GM13977 (cell line): ENCODE data around the gene TRPM1.

ENCODE experiments used
- DNase-seq: peaks from one replicate; pipeline ENCODE4 v3.0.0; 2012; ENCODE audit warnings: low spot score
- CTCF ChIP-seq: IDR thresholded peaks from 2 replicates; pipeline ENCODE4 v1.5.1; 2012; ENCODE audit warnings: mild to moderate bottlenecking, control low read depth; ENCODE audit not compliant: insufficient read depth; ENCODE audit errors: extremely low read depth, missing control alignments
- in situ Hi-C: fragments of 300-500 bp; cut with MboI; formaldehyde crosslinking; loops from one replicate; pipeline ENCODE4 v1.12.0; 2022; ENCODE audit warnings: low sequenced_read_pairs, low pct_unique_long_range_greater_than_20kb, mixed read lengths, inconsistent platforms; ENCODE audit not compliant: unreplicated experiment

Gene TRPM1

GRCh38 chr15:30962659-30963058 is 138.9 kb downstream of the TRPM1 start:
- no peak for DNase-seq
- in situ Hi-C loops: no loop called here
- TF ChIP-seq CTCF: no peak

GRCh38 chr15:30962079-30962478 is 139.4 kb downstream of the TRPM1 start:
- TF ChIP-seq CTCF: no peak
- in situ Hi-C loops: no loop called here
- DNase-seq: no peak

DNA sequence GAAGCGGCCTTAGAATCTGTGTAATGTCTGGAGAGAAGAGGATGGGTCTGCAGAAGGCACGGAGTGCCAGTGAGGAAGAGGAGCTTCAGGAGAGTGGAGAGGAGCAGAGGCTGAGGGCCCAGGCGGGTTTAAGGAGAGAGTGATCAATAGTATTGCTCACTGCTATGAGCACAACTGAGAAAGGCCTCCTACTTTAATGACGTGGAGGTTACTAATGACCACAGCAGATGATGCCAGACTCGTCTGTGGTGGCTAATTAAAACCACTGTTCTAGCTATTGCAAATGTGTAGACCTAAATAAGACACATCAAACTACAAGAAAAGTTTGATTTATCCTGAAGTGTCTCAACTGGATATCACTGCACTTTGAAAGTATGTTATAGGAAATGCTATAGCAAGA is 143.3 kb downstream of the TRPM1 start:
- in situ Hi-C loops: no loop called here
- DNase-seq: no peak
- TF ChIP-seq CTCF: no peak

DNA sequence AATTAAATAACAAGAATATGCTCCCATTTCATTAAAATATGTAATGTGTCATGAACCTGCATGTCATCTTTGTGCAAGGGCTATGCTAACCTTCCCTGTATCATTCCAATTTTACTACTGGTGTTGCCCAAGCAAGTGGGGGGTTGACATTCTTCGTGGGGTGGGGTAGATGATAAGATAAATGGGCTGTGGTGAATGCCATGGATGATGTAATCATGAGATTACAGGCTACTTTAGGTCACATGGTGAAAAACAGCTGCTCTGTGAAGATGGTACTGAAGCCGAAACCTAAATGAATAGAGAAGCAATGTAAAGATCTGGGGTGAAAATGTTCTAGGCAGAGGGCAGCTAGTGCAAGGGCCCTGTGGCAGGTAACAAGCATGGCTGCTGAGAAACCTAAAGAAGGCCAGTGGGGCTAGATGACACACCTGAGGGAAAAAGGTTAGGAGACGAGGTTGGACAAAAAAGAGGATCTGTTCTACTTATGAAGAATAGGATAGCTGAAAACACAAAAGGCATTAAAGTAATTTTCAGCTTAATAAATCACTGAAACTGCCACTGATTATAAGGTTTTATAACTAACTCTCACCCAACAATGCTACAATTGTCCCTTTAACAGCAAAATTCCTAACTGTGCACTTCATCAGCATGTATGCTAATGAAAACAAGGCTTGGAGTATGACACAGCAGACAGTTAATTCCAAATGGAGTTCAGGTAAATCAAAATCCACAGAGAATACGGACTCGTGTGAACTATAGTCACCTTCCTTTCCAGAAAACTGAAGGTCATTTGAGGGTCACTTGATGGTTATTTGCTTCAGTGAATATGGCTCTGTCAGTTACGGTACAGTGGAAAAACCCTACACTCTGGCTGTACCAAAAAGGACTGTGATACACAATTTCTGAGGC is 145.1 kb downstream of the TRPM1 start:
- in situ Hi-C loops: no loop called here
- TF ChIP-seq CTCF: no peak
- no peak for DNase-seq

- DNase-seq: no peak
- TF ChIP-seq CTCF: no peak
- in situ Hi-C loops: no loop called here
These were observed 146.9 kb downstream of the TRPM1 start for GRCh38 chr15:30954674-30955073.

DNA sequence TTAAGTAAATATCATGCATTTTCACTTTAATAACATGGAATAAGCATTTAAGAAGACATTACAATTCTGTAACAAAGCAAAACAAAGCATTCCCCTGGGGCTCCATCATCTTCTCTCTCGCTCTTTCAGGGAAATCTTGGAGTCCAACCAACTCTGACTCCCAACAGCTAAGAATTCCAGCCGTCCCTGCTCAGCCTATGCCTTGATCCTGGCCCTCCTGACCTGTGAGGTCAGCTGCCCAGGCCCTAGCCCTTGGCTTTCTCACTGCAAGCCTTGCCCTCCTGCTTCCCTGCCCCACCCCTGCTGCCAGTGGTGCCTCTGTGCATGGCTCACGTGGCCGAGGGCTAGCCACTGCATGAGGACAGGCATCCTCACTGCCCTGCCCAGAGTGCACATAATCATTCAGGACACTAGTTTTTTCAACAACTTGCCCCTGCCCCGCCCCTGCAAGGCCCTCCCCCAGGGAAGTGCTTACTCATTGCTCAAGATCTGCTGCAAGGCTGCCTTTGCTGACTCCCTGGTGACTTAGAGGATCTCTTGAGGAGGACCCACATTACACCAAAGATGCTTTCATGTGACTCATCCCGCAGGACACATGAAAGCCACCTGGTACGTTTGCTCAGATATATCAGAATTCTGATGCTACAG is 147.7 kb downstream of the TRPM1 start:
- no peak for DNase-seq
- TF ChIP-seq CTCF: no peak
- in situ Hi-C loops: no loop called here
